GM12892 (cell line): Measurements from ENCODE around the gene TMEM259.

ENCODE experiments used
- POLR2A ChIP-seq: IDR thresholded peaks from 2 replicates; pipeline ENCODE4 v1.6.1; 2011; ENCODE audit warnings: low read depth, low read length, control low read depth
- POLR2AphosphoS5 ChIP-seq: IDR thresholded peaks from 2 replicates; pipeline ENCODE4 v1.6.1; 2011; ENCODE audit warnings: low read depth, low read length, control low read depth

GRCh38 chr19:1049800-1050199 lies 28.9 kb upstream of the TMEM259 start:
- no peak for TF ChIP-seq POLR2A
- TF ChIP-seq POLR2AphosphoS5: no peak
